Bronchial epithelial cell (primary cell): ENCODE measurements around the gene PHYHD1. TPM values are rescaled to one million over a fixed set of nuclear protein-coding genes. Genes with fewer than 3 reads are reported as not detected.

Experiments
- DNase-seq: peaks from one replicate; pipeline ENCODE4 v3.0.0-alpha.2; 2010; ENCODE audit warnings: low read depth
- FAIRE-seq: peaks from 2 replicates; lab custom pipeline; 2011; peaks lifted over from hg19 to GRCh38; lab: Jason Lieb, UNC
- H3K27me3 ChIP-seq: 2 replicates; pipeline ENCODE4 v1.5.1; 2011; ENCODE audit warnings: low read length; ENCODE audit not compliant: control insufficient read depth, insufficient read depth
- H3K36me3 ChIP-seq: 2 replicates; pipeline ENCODE4 v1.5.1; 2011; ENCODE audit warnings: low read length; ENCODE audit not compliant: control insufficient read depth, insufficient read depth
- H3K4me3 ChIP-seq: 2 replicates; pipeline ENCODE4 v1.5.1; 2011; ENCODE audit warnings: mild to moderate bottlenecking, low read depth, low read length, control low read depth
- total RNA-seq: library from RNA; depleted of rRNA; stranded (reverse); fragments of >200 nt; gene quantifications from 2 replicates; pipeline ENCODE4 v1.2.1, GENCODE V29; 2014
- TF ChIP-seq, protein P1 (sequence below): IDR thresholded peaks from 2 replicates; pipeline ENCODE4 v1.5.1; 2011; ENCODE audit warnings: mild to moderate bottlenecking, moderate library complexity, low read length, control low read depth, inconsistent platforms; ENCODE audit not compliant: insufficient read depth, severe bottlenecking

The PHYHD1 gene
- 1.1 and 3.8 TPM in 2 replicates for total RNA-seq

DNA sequence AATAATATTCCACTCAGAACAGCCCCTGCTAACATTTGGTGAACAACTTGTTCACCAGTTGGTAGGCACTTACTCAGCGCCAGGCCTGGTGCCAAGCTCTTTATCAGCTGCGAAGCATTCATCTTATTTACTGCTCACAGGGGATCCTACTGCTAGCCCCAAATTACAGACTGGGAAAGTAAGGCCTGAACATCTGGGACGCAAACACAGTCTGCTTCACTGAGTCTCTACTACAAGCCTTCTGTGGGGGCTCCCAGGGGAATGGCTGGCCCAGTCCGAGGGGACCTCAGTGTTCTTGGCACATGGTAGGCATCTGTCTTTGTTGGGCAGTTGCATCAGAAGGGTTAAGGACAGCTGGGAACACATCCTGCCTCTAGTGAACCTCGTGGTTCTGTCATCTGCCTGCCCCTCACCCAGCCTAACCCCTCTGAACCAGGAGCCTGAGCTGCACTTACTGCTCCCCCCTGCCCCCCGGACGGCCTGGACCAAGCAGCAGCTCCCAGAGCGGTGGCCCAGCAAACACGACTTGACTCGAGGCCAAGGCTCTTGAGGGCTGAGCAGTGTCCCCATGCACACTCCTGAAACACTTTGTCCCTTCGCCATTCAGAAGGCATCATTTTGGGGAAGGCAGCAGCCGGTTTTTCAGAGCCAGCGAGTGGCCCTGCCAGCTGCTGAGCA is at the start of gene PHYHD1:
Gene PHYHD1 (plus strand): TSS at position 602 of the 678 bp plus-strand sequence. CDS start 1,342 bp downstream, outside the sequence.
- H3K27me3 ChIP-seq, result no peaks in the 10 kb centered on the region
- FAIRE-seq, result no peak
- TF ChIP-seq, protein P1, sequence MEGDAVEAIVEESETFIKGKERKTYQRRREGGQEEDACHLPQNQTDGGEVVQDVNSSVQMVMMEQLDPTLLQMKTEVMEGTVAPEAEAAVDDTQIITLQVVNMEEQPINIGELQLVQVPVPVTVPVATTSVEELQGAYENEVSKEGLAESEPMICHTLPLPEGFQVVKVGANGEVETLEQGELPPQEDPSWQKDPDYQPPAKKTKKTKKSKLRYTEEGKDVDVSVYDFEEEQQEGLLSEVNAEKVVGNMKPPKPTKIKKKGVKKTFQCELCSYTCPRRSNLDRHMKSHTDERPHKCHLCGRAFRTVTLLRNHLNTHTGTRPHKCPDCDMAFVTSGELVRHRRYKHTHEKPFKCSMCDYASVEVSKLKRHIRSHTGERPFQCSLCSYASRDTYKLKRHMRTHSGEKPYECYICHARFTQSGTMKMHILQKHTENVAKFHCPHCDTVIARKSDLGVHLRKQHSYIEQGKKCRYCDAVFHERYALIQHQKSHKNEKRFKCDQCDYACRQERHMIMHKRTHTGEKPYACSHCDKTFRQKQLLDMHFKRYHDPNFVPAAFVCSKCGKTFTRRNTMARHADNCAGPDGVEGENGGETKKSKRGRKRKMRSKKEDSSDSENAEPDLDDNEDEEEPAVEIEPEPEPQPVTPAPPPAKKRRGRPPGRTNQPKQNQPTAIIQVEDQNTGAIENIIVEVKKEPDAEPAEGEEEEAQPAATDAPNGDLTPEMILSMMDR, result no peak
- peaks cover 15% of the 10 kb centered on the region for H3K36me3 ChIP-seq
- no peak within 1 kb of the TSS for H3K4me3 ChIP-seq
- DNase-seq, result peak; percentile 71

GRCh38 chr9:128877852-128878251 is 42.9 kb upstream of the PHYHD1 start:
- H3K4me3 ChIP-seq, result no peak overlapping the region
- no peak for DNase-seq
- TF ChIP-seq, protein P1, result no peak
- no peaks in the 10 kb centered on the region for H3K27me3 ChIP-seq
- H3K36me3 ChIP-seq, result no peaks in the 10 kb centered on the region
- no peak for FAIRE-seq

GRCh38 chr9:128881884-128882676 is 38.7 kb upstream of the PHYHD1 start, which contains the start of the genes KYAT1 and LRRC8A:
KYAT1 (minus strand) TSS chr9:128881950; CDS start chr9:128845405, 36,545 bp downstream.
LRRC8A (plus strand) TSS chr9:128882133; CDS start chr9:128907165, 25,032 bp downstream.
- H3K4me3 ChIP-seq, result peak within 1 kb of the TSS; percentile 92
- H3K36me3 ChIP-seq, result peaks cover 12% of the 10 kb centered on the region
- DNase-seq (peak; percentile 88), FAIRE-seq (no peak)
- no peaks in the 10 kb centered on the region for H3K27me3 ChIP-seq
- TF ChIP-seq, protein P1, result peak; percentile 19

- H3K4me3 ChIP-seq, result peak overlapping the region; percentile 92
- H3K36me3 ChIP-seq, result peaks cover 12% of the 10 kb centered on the region
- DNase-seq, result peak; percentile 41
- TF ChIP-seq, protein P1, result no peak
- no peak for FAIRE-seq
- H3K27me3 ChIP-seq, result no peaks in the 10 kb centered on the region
Observed at GRCh38 chr9:128882677-128883603, 37.8 kb upstream of the PHYHD1 start.

- TF ChIP-seq, protein P1, result no peak
- Histone ChIP-seq H3K4me3 (peak overlapping the region; percentile 92), H3K27me3 (no peaks in the 10 kb centered on the region), H3K36me3 (peaks cover 23% of the 10 kb centered on the region)
- FAIRE-seq, result no peak
- no peak for DNase-seq
Observed at GRCh38 chr9:128884164-128884563, 36.6 kb upstream of the PHYHD1 start.
